ENCODE data around the gene NUDT5. TPM values are rescaled to one million over a fixed set of nuclear protein-coding genes. Genes with fewer than 3 reads are reported as not detected.

NUDT5 gene
- polyA plus RNA-seq, 3 donors = 28.3 to 51.1 (median 43.7) TPM

DNA sequence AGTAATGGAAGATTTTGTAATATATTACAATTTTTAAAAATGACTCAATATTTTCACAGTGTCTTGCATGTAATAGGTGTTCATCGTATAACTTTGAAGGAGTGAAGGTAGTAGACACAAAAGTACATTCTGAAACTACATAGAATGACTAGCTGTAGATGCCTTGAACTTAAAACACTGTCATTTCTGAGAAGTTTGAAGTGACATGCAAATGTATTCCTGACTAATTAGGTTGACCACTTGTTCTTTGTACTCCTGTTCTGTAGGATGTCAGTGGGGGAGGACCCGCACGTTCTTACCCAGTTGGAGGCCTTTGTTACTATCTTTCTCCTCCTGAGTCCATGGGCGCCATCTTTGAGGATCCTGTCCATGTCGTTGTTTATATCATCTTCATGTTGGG, 35.0 kb downstream of the NUDT5 start:
- TF ChIP-seq, protein P1, sequence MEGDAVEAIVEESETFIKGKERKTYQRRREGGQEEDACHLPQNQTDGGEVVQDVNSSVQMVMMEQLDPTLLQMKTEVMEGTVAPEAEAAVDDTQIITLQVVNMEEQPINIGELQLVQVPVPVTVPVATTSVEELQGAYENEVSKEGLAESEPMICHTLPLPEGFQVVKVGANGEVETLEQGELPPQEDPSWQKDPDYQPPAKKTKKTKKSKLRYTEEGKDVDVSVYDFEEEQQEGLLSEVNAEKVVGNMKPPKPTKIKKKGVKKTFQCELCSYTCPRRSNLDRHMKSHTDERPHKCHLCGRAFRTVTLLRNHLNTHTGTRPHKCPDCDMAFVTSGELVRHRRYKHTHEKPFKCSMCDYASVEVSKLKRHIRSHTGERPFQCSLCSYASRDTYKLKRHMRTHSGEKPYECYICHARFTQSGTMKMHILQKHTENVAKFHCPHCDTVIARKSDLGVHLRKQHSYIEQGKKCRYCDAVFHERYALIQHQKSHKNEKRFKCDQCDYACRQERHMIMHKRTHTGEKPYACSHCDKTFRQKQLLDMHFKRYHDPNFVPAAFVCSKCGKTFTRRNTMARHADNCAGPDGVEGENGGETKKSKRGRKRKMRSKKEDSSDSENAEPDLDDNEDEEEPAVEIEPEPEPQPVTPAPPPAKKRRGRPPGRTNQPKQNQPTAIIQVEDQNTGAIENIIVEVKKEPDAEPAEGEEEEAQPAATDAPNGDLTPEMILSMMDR (IDR thresholded peaks at IDR 0.05) = no peak
- peaks cover 61 to 81% of the 10 kb centered on the region in 2 donors for H3K27me3 ChIP-seq (ENCODE audit: control insufficient read depth in 2 of 2, insufficient read depth in 2 of 2, low read length in 2 of 2)
- DNase-seq = no peak
- peaks cover 0 to 7% of the 10 kb centered on the region in 2 donors for H3K9me3 ChIP-seq (replicated peaks in 1 of 2; ENCODE audit: control insufficient read depth in 1 of 2, insufficient read depth in 1 of 2, low read length in 2 of 2)
- peak overlapping the region in 1 of 2 donors; percentile 73 for H3K4me3 Mint-ChIP-seq
- peaks cover 18 to 22% of the 10 kb centered on the region in 2 donors for H3K4me1 ChIP-seq (ENCODE audit: control insufficient read depth in 1 of 2, insufficient read depth in 2 of 2, low read length in 2 of 2)
- H3K4me1 Mint-ChIP-seq = peaks cover 16% of the 10 kb centered on the region
- H3K36me3 Mint-ChIP-seq = peaks cover 49% of the 10 kb centered on the region in 2 donors
- no peak overlapping the region for H2AFZ ChIP-seq (ENCODE audit: insufficient read depth, low read depth, low read length, poor library complexity, severe bottlenecking)
- H3K27me3 Mint-ChIP-seq (ENCODE audit: low read depth in 3 of 3) = peaks cover 74 to 80% (median 80%) of the 10 kb centered on the region in 3 donors
- H3K9me3 Mint-ChIP-seq = peaks cover 2 to 11% (median 8%) of the 10 kb centered on the region in 7 donors
- peaks cover 72% of the 10 kb centered on the region for H4K20me1 ChIP-seq (ENCODE audit: insufficient read depth, low read length)
- H3K4me3 ChIP-seq (replicated peaks in 1 of 3; ENCODE audit: low read depth in 2 of 3, low read length in 3 of 3) = no peak overlapping the region
- no CpG with 5 or more reads among the region's 5 CpGs for WGBS (ENCODE audit: insufficient coverage)
- peaks cover 0 to 19% of the 10 kb centered on the region in 2 donors for H3K36me3 ChIP-seq (replicated peaks in 1 of 2; ENCODE audit: control insufficient read depth in 1 of 2, insufficient read depth in 2 of 2, low read length in 2 of 2)
- H3K4me2 ChIP-seq (replicated peaks; ENCODE audit: extremely low read depth, low read length, poor library complexity, severe bottlenecking) = no peak overlapping the region
- intact Hi-C loops (cut with micrococcal nuclease) = no loop called here
- no peak overlapping the region for H3K27ac Mint-ChIP-seq
- H3K79me2 ChIP-seq (ENCODE audit: insufficient read depth, low read length) = no peaks in the 10 kb centered on the region
- H3K27ac ChIP-seq (ENCODE audit: low read depth in 1 of 2, low read length in 2 of 2) = no peak overlapping the region
- no peak overlapping the region for H3K9ac ChIP-seq (ENCODE audit: insufficient read depth, low read length, poor library complexity, severe bottlenecking)

DNA sequence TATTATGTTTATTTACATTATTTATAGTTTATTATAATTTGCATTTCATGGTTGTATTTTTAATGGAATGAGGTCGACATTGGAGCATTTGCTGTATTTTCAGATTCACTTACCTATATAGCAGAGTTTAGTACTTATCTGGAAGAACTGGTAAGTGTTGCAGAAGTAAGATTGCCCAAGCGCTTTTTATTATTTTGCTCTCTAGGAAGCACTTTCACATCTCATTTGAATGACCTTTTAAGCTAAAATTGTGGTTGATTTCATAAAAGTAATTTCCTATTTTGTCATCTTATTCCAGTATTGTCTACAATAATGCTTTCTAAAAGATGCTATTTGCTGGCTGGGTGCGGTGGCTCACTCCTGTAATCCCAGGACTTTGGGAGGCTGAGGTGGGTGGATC, 37.6 kb downstream of the NUDT5 start:
- H3K79me2 ChIP-seq (ENCODE audit: insufficient read depth, low read length) = no peaks in the 10 kb centered on the region
- H3K9me3 Mint-ChIP-seq = peaks cover 2 to 11% (median 8%) of the 10 kb centered on the region in 7 donors
- peaks cover 0 to 11% of the 10 kb centered on the region in 2 donors for H3K9me3 ChIP-seq (replicated peaks in 1 of 2; ENCODE audit: control insufficient read depth in 1 of 2, insufficient read depth in 1 of 2, low read length in 2 of 2)
- peaks cover 0 to 9% of the 10 kb centered on the region in 2 donors for H3K36me3 ChIP-seq (replicated peaks in 1 of 2; ENCODE audit: control insufficient read depth in 1 of 2, insufficient read depth in 2 of 2, low read length in 2 of 2)
- H3K4me1 ChIP-seq (ENCODE audit: control insufficient read depth in 1 of 2, insufficient read depth in 2 of 2, low read length in 2 of 2) = peaks cover 18 to 22% of the 10 kb centered on the region in 2 donors
- H3K27me3 ChIP-seq (ENCODE audit: control insufficient read depth in 2 of 2, insufficient read depth in 2 of 2, low read length in 2 of 2) = peaks cover 71 to 84% of the 10 kb centered on the region in 2 donors
- H3K27ac ChIP-seq (ENCODE audit: low read depth in 1 of 2, low read length in 2 of 2) = no peak overlapping the region
- H3K36me3 Mint-ChIP-seq = peaks cover 49 to 52% of the 10 kb centered on the region in 2 donors
- H3K4me3 ChIP-seq (replicated peaks in 1 of 3; ENCODE audit: low read depth in 2 of 3, low read length in 3 of 3) = no peak overlapping the region
- H3K4me1 Mint-ChIP-seq = peaks cover 16% of the 10 kb centered on the region
- DNase-seq = peak; percentile 49 to 92 (median 55)
- WGBS (ENCODE audit: insufficient coverage) = no CpG with 5 or more reads among the region's 3 CpGs
- intact Hi-C loops (cut with micrococcal nuclease) = no loop called here
- H3K4me3 Mint-ChIP-seq = peak overlapping the region in 1 of 2 donors; percentile 55
- no peak overlapping the region for H3K4me2 ChIP-seq (replicated peaks; ENCODE audit: extremely low read depth, low read length, poor library complexity, severe bottlenecking)
- no peak overlapping the region for H2AFZ ChIP-seq (ENCODE audit: insufficient read depth, low read depth, low read length, poor library complexity, severe bottlenecking)
- peak overlapping the region in 3 of 7 donors; percentile 5 to 76 (median 68) for H3K27ac Mint-ChIP-seq
- no peak overlapping the region for H3K9ac ChIP-seq (ENCODE audit: insufficient read depth, low read length, poor library complexity, severe bottlenecking)
- TF ChIP-seq, protein P1 (IDR thresholded peaks at IDR 0.05) = no peak
- peaks cover 77% of the 10 kb centered on the region for H4K20me1 ChIP-seq (ENCODE audit: insufficient read depth, low read length)
- H3K27me3 Mint-ChIP-seq (ENCODE audit: low read depth in 3 of 3) = peaks cover 85 to 89% (median 88%) of the 10 kb centered on the region in 3 donors

Measured in CD14-positive monocyte (primary cell).